HCT116 (cell line): ENCODE data around the gene MUC13. TPM values are rescaled to one million over a fixed set of nuclear protein-coding genes. Genes with fewer than 3 reads are reported as not detected.
A peak's percentile ranks its signal among the peaks of the same experiment; 100 is the strongest.

Experiments used
- ATAC-seq: fragments of 200-7000 bp; cut with Tn5 transposase; 2 replicates; pipeline ENCODE4 v1.9.1; 2020; ENCODE audit warnings: mild to moderate bottlenecking, moderate library complexity
- BruUV-seq: library from RNA; stranded (reverse); fragments of 400-500 nt; replicated peaks from 2 replicates; lab custom pipeline; 2021; lab: Mats Ljungman, UMichigan
- CTCF ChIA-PET: fragments of 300-600 bp; sonication (Branson Sonifier 250); formaldehyde crosslinking; loops from one replicate; lab custom pipeline; 2021; ENCODE audit warnings: antibody characterized with exemption; lab: Charles Lee
- POLR2A ChIA-PET: fragments of 300-600, 350-600 bp; sonication (Branson Sonifier 250); formaldehyde crosslinking; loops from one replicate; lab custom pipeline; 2021; ENCODE audit warnings: antibody characterized with exemption; lab: Charles Lee
- RAD21 ChIA-PET, 2 experiments: fragments of 300-600 bp; sonication (Branson Sonifier 250); formaldehyde crosslinking; loops; one replicate each; lab custom pipeline; 2023; ENCODE audit warnings: low total read pairs in 2 of 2; ENCODE audit not compliant: uncharacterized antibody in 2 of 2, unreplicated experiment in 2 of 2, low non-redundant PET in 1 of 2; lab: Charles Lee
- DNase-seq: peaks from one replicate; pipeline ENCODE4 v3.0.0-alpha.2; 2010; ENCODE audit warnings: low read depth, low spot score
- H2AFZ ChIP-seq: fragments of 200-600 bp; shearing (Covaris generic), sonication (generic); 2 replicates; pipeline ENCODE4 v1.6.1; 2017; ENCODE audit warnings: low read depth, mixed run types, mixed read lengths, antibody characterized with exemption, low read length; ENCODE audit not compliant: poor library complexity, severe bottlenecking
- H3K27ac ChIP-seq: 2 replicates; pipeline ENCODE4 v1.5.1; 2012; ENCODE audit warnings: low read depth, low read length
- H3K27me3 ChIP-seq: fragments of 200-600 bp; sonication (generic); 2 replicates; pipeline ENCODE4 v1.6.1; 2016; ENCODE audit warnings: mixed run types, low read length, mixed read lengths; ENCODE audit not compliant: insufficient read depth
- H3K36me3 ChIP-seq, 2 experiments: fragments of 200-500 bp in 1 of 2; fragments of 200-600 bp in 1 of 2; sonication (Bioruptor generic) in 1 of 2; sonication (generic) in 1 of 2; 2 replicates each; pipeline versions ENCODE4 v1.5.1 to v1.6.1; 2014 to 2016; ENCODE audit warnings: low read length in 2 of 2, inconsistent platforms in 1 of 2, mixed read lengths in 1 of 2, mixed run types in 1 of 2; ENCODE audit not compliant: insufficient read depth in 2 of 2, control insufficient read depth in 1 of 2
- H3K4me1 ChIP-seq, 2 experiments: fragments of 200-600 bp in 1 of 2; sonication (generic) in 1 of 2; 2 replicates each; pipeline versions ENCODE4 v1.5.1 to v1.6.1; 2012 to 2017; ENCODE audit warnings: low read length in 2 of 2, inconsistent platforms in 1 of 2, mild to moderate bottlenecking in 1 of 2, mixed read lengths in 1 of 2, mixed run types in 1 of 2, moderate library complexity in 1 of 2; ENCODE audit not compliant: insufficient read depth in 2 of 2, control insufficient read depth in 1 of 2
- H3K4me2 ChIP-seq: fragments of 200-600 bp; sonication (generic); 2 replicates; pipeline ENCODE4 v1.6.1; 2017; ENCODE audit warnings: mixed run types, low read length, mixed read lengths
- H3K4me3 ChIP-seq, 2 experiments: fragments of 200-600 bp in 1 of 2; sonication (generic) in 1 of 2; replicated peaks in 1 of 2; 2 replicates each; pipeline ENCODE4 v1.5.1; 2011 to 2016; ENCODE audit warnings: low read length in 2 of 2, control low read depth in 1 of 2, low read depth in 1 of 2, mild to moderate bottlenecking in 1 of 2, mixed read lengths in 1 of 2, mixed run types in 1 of 2
- H3K79me2 ChIP-seq: fragments of 200-600 bp; sonication (generic); 2 replicates; pipeline ENCODE4 v1.6.1; 2017; ENCODE audit warnings: mild to moderate bottlenecking, mixed run types, low read length, moderate library complexity, mixed read lengths; ENCODE audit not compliant: insufficient read depth
- H3K9ac ChIP-seq: fragments of 200-600 bp; sonication (generic); 2 replicates; pipeline ENCODE4 v1.6.1; 2016; ENCODE audit warnings: low read length, mixed read lengths
- H3K9me2 ChIP-seq: fragments of 200-600 bp; sonication (generic), shearing (Covaris generic); 2 replicates; pipeline ENCODE4 v1.6.1; 2017; ENCODE audit warnings: mixed run types, mild to moderate bottlenecking, moderate library complexity; ENCODE audit not compliant: insufficient read depth
- H3K9me3 ChIP-seq, 2 experiments: fragments of 200-500 bp in 1 of 2; fragments of 200-600 bp in 1 of 2; sonication (Bioruptor generic) in 1 of 2; sonication (generic) in 1 of 2; 2 replicates each; pipeline ENCODE4 v1.6.1; 2014 to 2017; ENCODE audit warnings: low read length in 2 of 2, mixed read lengths in 2 of 2, inconsistent platforms in 1 of 2, low read depth in 1 of 2, mild to moderate bottlenecking in 1 of 2, mixed run types in 1 of 2, moderate library complexity in 1 of 2; ENCODE audit not compliant: control insufficient read depth in 1 of 2, insufficient read depth in 1 of 2
- H4K20me1 ChIP-seq: fragments of 200-600 bp; sonication (generic), shearing (Covaris generic); 2 replicates; pipeline ENCODE4 v1.6.1; 2017; ENCODE audit warnings: mixed run types, mild to moderate bottlenecking, moderate library complexity; ENCODE audit not compliant: insufficient read depth
- CEBPB ChIP-seq: IDR thresholded peaks from 2 replicates; pipeline ENCODE4 v1.6.1; 2012; ENCODE audit warnings: low read depth
- EZH2 ChIP-seq: fragments of 200-600 bp; sonication (generic); IDR thresholded peaks from 2 replicates; pipeline ENCODE4 v1.6.1; 2017; ENCODE audit warnings: antibody characterized with exemption, mixed run types
- EZH2phosphoT487 ChIP-seq: fragments of 200-600 bp; IDR thresholded peaks from 2 replicates; pipeline ENCODE4 v1.6.1; 2018; ENCODE audit warnings: antibody characterized with exemption, borderline replicate concordance
- FOSL1 ChIP-seq: IDR thresholded peaks from 2 replicates; pipeline ENCODE4 v1.6.1; 2012; ENCODE audit warnings: low read depth
- JUND ChIP-seq: IDR thresholded peaks from 2 replicates; pipeline ENCODE4 v1.6.1; 2012
- POLR2AphosphoS5 ChIP-seq: IDR thresholded peaks from 2 replicates; pipeline ENCODE4 v1.6.1; 2011; ENCODE audit warnings: mild to moderate bottlenecking, low read depth, low read length, moderate library complexity
- TCF7L2 ChIP-seq: IDR thresholded peaks from 2 replicates; pipeline ENCODE4 v1.7.0; 2011; ENCODE audit warnings: borderline replicate concordance, inconsistent platforms; ENCODE audit not compliant: insufficient read depth, insufficient read length; ENCODE audit errors: extremely low read depth
- ZFX ChIP-seq: fragments of 450-650 bp; IDR thresholded peaks from 2 replicates; pipeline ENCODE4 v1.6.1; 2017
- intact Hi-C: fragments of 100-400 bp; cut with micrococcal nuclease; formaldehyde crosslinking; loops from 2 replicates; pipeline ENCODE4 v1.10.0; 2022
- total RNA-seq: library from RNA; stranded (reverse); gene quantifications from one replicate; pipeline ENCODE4 v1.2.1, GENCODE V29; 2021; ENCODE audit not compliant: unreplicated experiment
- TF ChIP-seq, protein P1 (sequence below): IDR thresholded peaks from 2 replicates; pipeline ENCODE4 v1.6.1; 2011; ENCODE audit warnings: mild to moderate bottlenecking, low read length, moderate library complexity; ENCODE audit not compliant: insufficient replicate concordance; ENCODE audit errors: extremely low read depth
- TF ChIP-seq, protein P2 (sequence below): IDR thresholded peaks from 2 replicates; pipeline ENCODE4 v1.6.1; 2012

Gene MUC13
- total RNA-seq, 1 experiment from 2014 or later = 0.44 TPM

DNA sequence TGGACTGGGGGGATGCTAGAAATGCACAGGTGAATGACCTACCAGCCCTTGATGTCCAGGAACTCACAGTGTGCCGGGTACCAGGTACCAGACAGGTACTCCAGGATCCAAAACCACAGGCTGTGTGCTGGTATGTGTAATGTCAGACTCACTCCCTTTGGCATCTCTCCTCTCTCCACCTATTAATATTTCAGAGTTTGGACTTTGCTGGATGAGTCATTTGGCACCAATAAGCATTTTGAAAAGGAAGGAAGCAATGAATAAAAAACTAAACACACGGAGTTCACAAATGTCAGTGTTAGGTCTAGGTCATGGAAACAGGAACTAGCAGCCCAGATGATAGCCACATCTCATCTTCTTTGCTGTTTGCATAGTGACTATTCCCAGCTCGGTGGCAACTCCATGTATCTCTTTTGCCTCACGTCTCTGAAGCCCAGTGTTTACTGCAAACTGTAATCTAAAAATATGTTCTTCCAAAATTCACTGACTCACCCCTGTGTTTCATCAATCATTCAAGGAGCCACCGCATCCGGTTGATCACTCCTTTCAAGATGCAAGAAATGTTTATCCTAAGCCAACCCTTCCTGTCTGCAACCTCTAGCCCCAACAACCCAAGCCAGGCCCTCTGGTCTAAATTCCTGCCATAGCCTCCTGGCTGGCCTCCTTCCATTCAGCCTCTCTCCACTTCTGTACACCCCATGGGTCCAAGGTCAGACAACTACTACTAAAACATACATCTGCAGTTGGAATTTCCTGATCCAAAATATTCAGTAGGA is 55.8 kb downstream of the MUC13 start (continued):
- TF ChIP-seq, protein P1, sequence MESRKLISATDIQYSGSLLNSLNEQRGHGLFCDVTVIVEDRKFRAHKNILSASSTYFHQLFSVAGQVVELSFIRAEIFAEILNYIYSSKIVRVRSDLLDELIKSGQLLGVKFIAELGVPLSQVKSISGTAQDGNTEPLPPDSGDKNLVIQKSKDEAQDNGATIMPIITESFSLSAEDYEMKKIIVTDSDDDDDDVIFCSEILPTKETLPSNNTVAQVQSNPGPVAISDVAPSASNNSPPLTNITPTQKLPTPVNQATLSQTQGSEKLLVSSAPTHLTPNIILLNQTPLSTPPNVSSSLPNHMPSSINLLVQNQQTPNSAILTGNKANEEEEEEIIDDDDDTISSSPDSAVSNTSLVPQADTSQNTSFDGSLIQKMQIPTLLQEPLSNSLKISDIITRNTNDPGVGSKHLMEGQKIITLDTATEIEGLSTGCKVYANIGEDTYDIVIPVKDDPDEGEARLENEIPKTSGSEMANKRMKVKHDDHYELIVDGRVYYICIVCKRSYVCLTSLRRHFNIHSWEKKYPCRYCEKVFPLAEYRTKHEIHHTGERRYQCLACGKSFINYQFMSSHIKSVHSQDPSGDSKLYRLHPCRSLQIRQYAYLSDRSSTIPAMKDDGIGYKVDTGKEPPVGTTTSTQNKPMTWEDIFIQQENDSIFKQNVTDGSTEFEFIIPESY = no peak
- TF ChIP-seq, all 23 proteins: peak for 12

DNA sequence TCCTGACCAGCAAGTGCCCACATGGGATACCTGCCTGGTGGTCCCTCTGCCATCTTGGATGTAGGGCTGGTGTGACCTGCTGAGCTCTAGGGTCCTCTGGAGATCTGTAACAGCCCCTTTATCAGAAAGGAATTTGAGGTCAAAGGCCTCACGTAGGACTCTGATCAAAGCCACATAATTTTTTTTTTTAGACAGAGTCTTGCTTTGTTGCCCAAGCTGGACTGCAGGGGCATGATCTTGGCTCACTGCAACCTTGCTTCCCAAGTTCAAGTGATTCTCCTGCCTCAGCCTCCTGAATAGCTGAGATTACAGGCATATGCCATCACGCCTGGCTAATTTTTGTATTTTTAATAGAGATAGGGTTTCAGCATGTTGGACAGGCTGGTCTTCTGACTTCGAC is 56.9 kb downstream of the MUC13 start:
- Histone ChIP-seq H3K9me3 (no peaks in the 10 kb centered on the region), H3K9ac (peak overlapping the region; percentile 21; the same call in 1 of the 2 replicates), H3K4me3 (0 out of 4 replicates have a peak overlapping the region, but pooled peaks of 1 of the 2 experiments have one; percentile 35), H3K9me2 (no peaks in the 10 kb centered on the region), H4K20me1 (no peaks in the 10 kb centered on the region), H3K36me3 (no peaks in the 10 kb centered on the region), H3K4me2 (peak overlapping the region; percentile 69), H3K79me2 (peaks cover 19% of the 10 kb centered on the region), H2AFZ (no peak overlapping the region), H3K27me3 (no peaks in the 10 kb centered on the region), H3K27ac (peak overlapping the region; percentile 73; the same call in 1 of the 2 replicates), H3K4me1 (peaks cover 67 to 74% of the 10 kb centered on the region in 2 experiments)
- ChIA-PET CTCF (interaction anchor here (1.1 to 1.4 kb wide), 2 partner anchors 23 to 116 kb away, joined by 3 to 4 read pairs; no protein-coding TSS in a partner anchor), RAD21 (no interaction called here), POLR2A (interaction anchor here (1.4 kb wide), 1 partner anchor 65 kb away, joined by 3 read pairs; no protein-coding TSS in a partner anchor)
- ATAC-seq (no peak), DNase-seq (no peak)
- intact Hi-C loops = loop anchor here (2.0 kb wide), 2 partner anchors 43 to 65 kb away; no protein-coding TSS in a partner anchor
- BruUV-seq = no TSS peak
- TF ChIP-seq EZH2phosphoT487 = no peak
- no peak for TF ChIP-seq TCF7L2
- TF ChIP-seq JUND = no peak
- TF ChIP-seq CEBPB = no peak
- no peak for TF ChIP-seq POLR2AphosphoS5
- TF ChIP-seq, protein P2, sequence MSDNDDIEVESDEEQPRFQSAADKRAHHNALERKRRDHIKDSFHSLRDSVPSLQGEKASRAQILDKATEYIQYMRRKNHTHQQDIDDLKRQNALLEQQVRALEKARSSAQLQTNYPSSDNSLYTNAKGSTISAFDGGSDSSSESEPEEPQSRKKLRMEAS = no peak
- no peak for TF ChIP-seq ZFX
- TF ChIP-seq EZH2 = no peak
- TF ChIP-seq FOSL1 = no peak
